Upper lobe of right lung (tissue), 1 donor: ENCODE results near the gene TMEM72. TPM values are rescaled to one million over a fixed set of nuclear protein-coding genes. Genes with fewer than 3 reads are reported as not detected.
A peak's percentile ranks its signal among the peaks of the same experiment; 100 is the strongest.

Experiments
- ATAC-seq: fragments of 200-7000 bp; cut with Tn5 transposase; one replicate; pipeline ENCODE4 v1.9.1; 2020; ENCODE audit warnings: mild to moderate bottlenecking, moderate library complexity
- DNase-seq: peaks from one replicate; pipeline ENCODE4 v3.0.0-alpha.2; 2020
- H3K27ac ChIP-seq: fragments of 200-600 bp; one replicate; pipeline ENCODE4 v1.8.0; 2022
- H3K27me3 ChIP-seq: fragments of 200-600 bp; one replicate; pipeline ENCODE4 v1.8.0; 2022; ENCODE audit warnings: mild to moderate bottlenecking
- H3K36me3 ChIP-seq: fragments of 200-600 bp; one replicate; pipeline ENCODE4 v1.8.0; 2022
- H3K4me1 ChIP-seq: fragments of 200-600 bp; one replicate; pipeline ENCODE4 v1.8.0; 2022
- H3K4me3 ChIP-seq: fragments of 200-600 bp; one replicate; pipeline ENCODE4 v1.8.0; 2022; ENCODE audit warnings: mild to moderate bottlenecking
- H3K9me3 ChIP-seq: fragments of 200-600 bp; one replicate; pipeline ENCODE4 v1.8.0; 2022
- CTCF ChIP-seq: fragments of 200-600 bp; IDR thresholded peaks from one replicate; pipeline ENCODE4 v1.8.0; 2022; ENCODE audit warnings: antibody characterized with exemption
- intact Hi-C: fragments of 100-400 bp; cut with DNase I; formaldehyde crosslinking; loops from one replicate; pipeline ENCODE4 v1.11.0; 2022
- total RNA-seq: library from RNA; stranded (reverse); fragmentation: NEBNext Ultra II Directional; extraction: Animal tissue kit (Norgen Biotek cat#: 25700); gene quantifications from one replicate; pipeline ENCODE4 v1.2.1, GENCODE V29; 2021
- donor health status: DM: no; HTN: yes; CAD: no; lungs with severe emphysema.

TMEM72 gene
- total RNA-seq, 1 donor from 2014 or later = not detected

DNA sequence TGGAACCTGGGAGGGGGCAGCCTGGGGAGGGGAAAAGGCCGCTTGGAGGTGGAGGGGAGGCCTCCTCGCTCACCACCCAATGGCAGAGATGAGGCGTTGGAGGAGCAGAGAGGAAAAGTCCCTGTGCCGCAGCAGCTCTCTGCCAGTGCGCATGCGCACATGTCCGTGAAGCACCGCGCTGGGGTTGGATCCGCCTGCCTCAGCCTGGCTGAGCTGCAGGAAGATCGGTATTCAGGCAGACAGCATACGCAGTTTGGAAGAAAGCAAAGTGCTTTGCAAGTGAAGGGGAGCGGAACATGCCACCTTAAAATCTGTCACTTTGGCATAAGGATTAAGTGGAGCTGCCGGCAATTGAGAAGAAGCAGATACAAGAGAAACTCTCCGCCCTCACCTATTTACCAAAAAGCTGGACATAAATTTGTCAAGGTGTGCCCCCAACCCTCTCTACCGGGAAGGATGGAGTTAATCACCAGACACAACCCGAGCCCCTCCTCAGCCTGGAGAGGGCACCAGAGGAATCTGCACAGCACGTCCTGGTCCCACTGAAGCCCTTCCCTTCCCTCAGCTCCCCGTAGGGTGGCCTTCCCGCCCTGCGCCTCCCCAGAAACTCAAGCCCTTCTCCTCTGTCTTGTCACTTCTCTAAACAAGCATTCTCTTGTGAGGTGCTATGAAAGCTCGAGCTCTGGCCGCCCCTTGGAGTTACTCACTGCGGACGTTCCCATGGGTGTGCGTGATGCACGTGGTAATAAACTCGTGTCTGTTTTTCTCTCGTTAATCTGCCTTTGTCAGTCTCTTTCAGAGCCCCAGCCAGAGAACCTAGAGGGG lies 32.2 kb upstream of the TMEM72 start:
- peaks cover 7% of the 10 kb centered on the region for H3K4me1 ChIP-seq
- H3K27ac ChIP-seq = peak overlapping the region; percentile 14
- H3K9me3 ChIP-seq = no peaks in the 10 kb centered on the region
- peak; percentile 88 for ATAC-seq
- intact Hi-C loops = no loop called here
- no peaks in the 10 kb centered on the region for H3K36me3 ChIP-seq
- H3K4me3 ChIP-seq = peak overlapping the region; percentile 47
- peak; percentile 91 for DNase-seq
- no peaks in the 10 kb centered on the region for H3K27me3 ChIP-seq
- no peak for TF ChIP-seq CTCF

GRCh38 chr10:44879531-44879899 lies 31.6 kb upstream of the TMEM72 start:
- H3K4me1 ChIP-seq = peaks cover 2% of the 10 kb centered on the region
- no peaks in the 10 kb centered on the region for H3K9me3 ChIP-seq
- ATAC-seq = peak; percentile 5
- peak overlapping the region; percentile 47 for H3K4me3 ChIP-seq
- no peak for TF ChIP-seq CTCF
- no peak for DNase-seq
- no peak overlapping the region for H3K27ac ChIP-seq
- intact Hi-C loops = no loop called here
- no peaks in the 10 kb centered on the region for H3K27me3 ChIP-seq
- H3K36me3 ChIP-seq = no peaks in the 10 kb centered on the region

DNA sequence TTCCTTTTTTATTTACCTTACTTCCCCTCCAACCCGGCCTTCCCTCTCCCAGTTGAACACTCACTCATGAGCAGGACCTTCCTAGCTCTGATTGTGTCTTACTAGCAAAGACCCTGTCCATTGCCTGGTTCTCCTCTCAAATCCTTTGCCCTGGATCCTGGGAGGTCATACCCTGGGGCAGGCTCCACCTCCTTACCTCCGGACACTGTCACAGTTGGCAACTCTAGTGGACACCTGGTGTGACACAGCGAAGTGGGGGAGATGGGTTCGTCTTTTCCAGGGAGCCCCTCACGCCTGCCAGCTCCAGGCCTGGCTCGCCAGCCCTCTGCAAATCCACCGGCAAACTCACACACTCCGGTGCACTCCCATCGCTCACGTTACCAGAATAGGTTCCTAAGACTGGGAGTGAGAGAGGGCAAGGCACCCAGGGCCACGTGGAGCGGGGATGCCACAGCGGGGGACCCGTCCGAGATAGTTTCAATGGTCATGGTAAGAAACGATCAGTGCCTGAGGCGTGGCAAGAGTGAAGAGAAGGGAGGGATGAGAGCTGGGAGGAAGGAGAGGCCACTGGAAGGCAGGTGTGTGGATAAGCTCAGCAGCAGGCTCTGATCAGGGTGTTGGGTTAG lies 30.9 kb upstream of the TMEM72 start:
- H3K4me1 ChIP-seq = peaks cover 2% of the 10 kb centered on the region
- intact Hi-C loops = no loop called here
- DNase-seq = no peak
- H3K27ac ChIP-seq = no peak overlapping the region
- no peak for TF ChIP-seq CTCF
- no peaks in the 10 kb centered on the region for H3K27me3 ChIP-seq
- no peaks in the 10 kb centered on the region for H3K36me3 ChIP-seq
- ATAC-seq = no peak
- no peaks in the 10 kb centered on the region for H3K9me3 ChIP-seq
- no peak overlapping the region for H3K4me3 ChIP-seq

DNA sequence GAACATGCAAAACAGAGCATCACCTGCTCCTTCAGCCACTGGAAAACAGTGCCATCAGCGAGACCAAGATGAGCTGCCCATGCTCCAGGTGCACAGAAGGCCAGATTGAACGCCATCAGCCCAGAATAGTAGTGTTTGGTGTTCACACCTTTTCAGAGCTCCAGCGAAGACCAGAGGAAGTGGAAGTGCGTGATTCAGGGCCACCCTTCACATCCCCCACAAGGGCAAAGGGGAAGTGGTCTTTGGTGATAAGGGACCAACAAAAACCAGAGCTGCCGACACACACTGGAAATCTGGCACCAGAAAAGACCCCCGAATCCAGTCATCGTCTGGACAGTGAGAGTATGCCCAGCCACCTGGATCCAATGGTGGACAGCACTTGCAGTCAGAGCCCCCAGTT lies 29.5 kb upstream of the TMEM72 start:
- Histone ChIP-seq H3K4me3 (no peak overlapping the region), H3K27ac (no peak overlapping the region), H3K4me1 (peaks cover 2% of the 10 kb centered on the region), H3K9me3 (no peaks in the 10 kb centered on the region), H3K36me3 (no peaks in the 10 kb centered on the region), H3K27me3 (no peaks in the 10 kb centered on the region)
- ATAC-seq = no peak
- intact Hi-C loops = no loop called here
- no peak for DNase-seq
- TF ChIP-seq CTCF = no peak

DNA sequence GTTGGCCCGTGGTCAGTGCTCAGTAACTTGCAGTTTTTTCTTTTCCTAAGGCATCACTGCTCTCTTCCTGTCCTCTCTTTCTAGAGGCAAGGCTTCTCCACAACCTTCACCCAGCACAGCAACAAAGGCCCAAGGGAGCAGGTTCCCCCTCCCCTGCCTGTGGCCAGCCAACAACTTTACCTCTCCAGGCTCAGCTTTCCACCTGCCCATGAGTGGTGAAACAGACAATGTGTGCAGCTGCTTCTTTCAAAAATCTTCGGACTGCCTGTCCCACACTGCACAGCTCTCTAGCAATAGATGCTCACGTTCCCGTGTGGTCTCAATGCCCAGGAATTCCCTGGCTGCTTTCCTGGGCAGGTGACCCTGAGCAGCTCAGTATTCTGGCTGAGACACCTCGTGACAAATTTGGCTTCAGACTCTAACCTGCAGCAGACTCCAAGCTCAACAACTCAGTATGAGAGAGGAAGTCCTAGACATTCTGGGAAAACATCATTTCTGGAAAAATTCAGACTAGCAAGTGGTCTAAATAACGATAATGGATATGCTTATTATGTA lies 28.9 kb upstream of the TMEM72 start:
- peak; percentile 36 for ATAC-seq
- intact Hi-C loops = no loop called here

More for the DNA sequence above, 28.9 kb upstream of the TMEM72 start:
- H3K4me3 ChIP-seq = no peak overlapping the region
- no peaks in the 10 kb centered on the region for H3K9me3 ChIP-seq
- no peaks in the 10 kb centered on the region for H3K36me3 ChIP-seq
- TF ChIP-seq CTCF = no peak
- H3K4me1 ChIP-seq = peaks cover 2% of the 10 kb centered on the region
- no peaks in the 10 kb centered on the region for H3K27me3 ChIP-seq
- no peak for DNase-seq
- no peak overlapping the region for H3K27ac ChIP-seq
